ENCODE data around the gene RANBP6. TPM values are rescaled to one million over a fixed set of nuclear protein-coding genes. Genes with fewer than 3 reads are reported as not detected.

The RANBP6 gene
- total RNA-seq, 1 donor from 2014 or later: 8.3 TPM

DNA sequence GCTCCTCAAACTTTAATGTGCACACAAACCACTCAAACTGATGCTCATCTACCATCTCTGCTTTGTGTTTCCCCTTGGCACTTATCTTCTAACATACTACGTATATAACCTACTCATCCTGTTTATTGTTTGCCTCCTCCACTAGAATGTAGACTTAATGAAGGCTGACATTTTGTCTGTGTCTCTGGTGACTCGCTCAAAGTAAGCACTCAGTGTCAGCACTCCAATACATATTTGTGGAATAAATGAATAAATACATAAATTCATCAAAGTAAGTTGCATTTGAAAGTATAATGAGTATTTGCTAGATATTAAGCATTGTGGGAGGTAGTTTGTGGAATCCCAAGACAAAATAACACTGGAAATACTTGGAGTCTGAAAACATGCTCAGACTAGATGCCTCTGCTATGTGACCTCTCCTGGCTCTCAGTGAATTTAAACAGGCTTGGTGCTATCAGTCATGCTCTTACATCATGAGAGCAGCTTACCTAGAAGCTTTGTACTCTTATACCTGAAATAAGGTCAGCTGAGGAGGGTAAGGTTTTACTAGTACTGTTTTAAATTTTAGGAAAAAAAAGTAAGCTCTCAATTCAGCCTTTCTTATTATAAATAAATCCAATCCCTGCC, 37.0 kb upstream of the RANBP6 start:
- Histone ChIP-seq H3K27ac (no peak overlapping the region), H3K36me3 (no peaks in the 10 kb centered on the region), H3K4me3 (no peak overlapping the region), H3K9me3 (no peaks in the 10 kb centered on the region), H3K27me3 (no peaks in the 10 kb centered on the region), H3K4me1 (no peaks in the 10 kb centered on the region)
- no peak for DNase-seq (ENCODE audit: low spot score in 2 of 2)
- intact Hi-C loops (cut with DNase I): no loop called here
- TF ChIP-seq, protein P1, sequence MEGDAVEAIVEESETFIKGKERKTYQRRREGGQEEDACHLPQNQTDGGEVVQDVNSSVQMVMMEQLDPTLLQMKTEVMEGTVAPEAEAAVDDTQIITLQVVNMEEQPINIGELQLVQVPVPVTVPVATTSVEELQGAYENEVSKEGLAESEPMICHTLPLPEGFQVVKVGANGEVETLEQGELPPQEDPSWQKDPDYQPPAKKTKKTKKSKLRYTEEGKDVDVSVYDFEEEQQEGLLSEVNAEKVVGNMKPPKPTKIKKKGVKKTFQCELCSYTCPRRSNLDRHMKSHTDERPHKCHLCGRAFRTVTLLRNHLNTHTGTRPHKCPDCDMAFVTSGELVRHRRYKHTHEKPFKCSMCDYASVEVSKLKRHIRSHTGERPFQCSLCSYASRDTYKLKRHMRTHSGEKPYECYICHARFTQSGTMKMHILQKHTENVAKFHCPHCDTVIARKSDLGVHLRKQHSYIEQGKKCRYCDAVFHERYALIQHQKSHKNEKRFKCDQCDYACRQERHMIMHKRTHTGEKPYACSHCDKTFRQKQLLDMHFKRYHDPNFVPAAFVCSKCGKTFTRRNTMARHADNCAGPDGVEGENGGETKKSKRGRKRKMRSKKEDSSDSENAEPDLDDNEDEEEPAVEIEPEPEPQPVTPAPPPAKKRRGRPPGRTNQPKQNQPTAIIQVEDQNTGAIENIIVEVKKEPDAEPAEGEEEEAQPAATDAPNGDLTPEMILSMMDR (IDR thresholded peaks at IDR 0.05): no peak

DNA sequence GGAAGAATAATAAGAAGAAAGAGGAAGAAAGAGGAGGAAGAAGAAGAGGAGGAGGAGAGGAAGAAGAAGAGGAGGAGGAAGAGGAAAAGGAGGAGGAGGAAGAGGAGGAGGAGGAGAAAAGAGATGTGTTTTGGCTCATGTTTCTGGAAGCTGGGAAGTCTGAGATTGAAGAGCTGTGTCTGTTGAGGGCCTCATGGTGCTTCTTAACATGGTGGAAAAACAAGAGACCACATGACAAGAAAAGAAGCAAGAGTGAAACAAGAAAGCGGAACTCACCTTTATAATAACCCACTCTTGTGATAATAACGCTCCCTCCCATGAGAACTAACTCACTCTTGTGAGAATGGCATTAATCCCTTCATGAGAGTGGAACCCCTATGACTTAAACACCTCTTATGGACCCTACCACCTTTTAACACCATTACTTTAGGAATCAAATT, 36.1 kb upstream of the RANBP6 start:
- no peaks in the 10 kb centered on the region for H3K4me1 ChIP-seq
- H3K4me3 ChIP-seq: no peak overlapping the region
- TF ChIP-seq, protein P1 (IDR thresholded peaks at IDR 0.05): no peak
- no peak for DNase-seq (ENCODE audit: low spot score in 2 of 2)
- intact Hi-C loops (cut with DNase I): no loop called here
- H3K9me3 ChIP-seq: no peaks in the 10 kb centered on the region
- no peaks in the 10 kb centered on the region for H3K27me3 ChIP-seq
- no peak overlapping the region for H3K27ac ChIP-seq
- no peaks in the 10 kb centered on the region for H3K36me3 ChIP-seq

DNA sequence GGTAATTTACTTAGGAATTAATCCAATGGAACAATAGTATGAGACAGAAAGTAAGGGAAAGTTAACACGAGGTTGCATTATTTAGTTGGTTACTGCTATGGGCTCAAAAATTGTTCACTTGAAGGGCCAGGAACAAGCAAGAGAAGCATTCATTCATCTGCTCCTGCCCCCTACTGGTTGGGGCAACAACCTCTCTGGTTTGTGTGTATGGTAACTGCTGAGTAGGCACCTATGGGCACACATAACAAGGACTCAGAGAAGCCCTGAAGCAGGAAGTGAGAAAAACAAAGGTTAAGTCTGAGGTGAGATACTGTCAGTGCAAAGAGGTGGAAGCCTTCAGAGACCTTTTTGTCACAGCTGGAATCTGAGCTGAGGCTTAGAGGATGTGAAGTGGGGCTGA, 34.4 kb upstream of the RANBP6 start:
- Histone ChIP-seq H3K4me1 (no peaks in the 10 kb centered on the region), H3K27me3 (no peaks in the 10 kb centered on the region), H3K36me3 (no peaks in the 10 kb centered on the region), H3K4me3 (no peak overlapping the region), H3K27ac (no peak overlapping the region), H3K9me3 (no peaks in the 10 kb centered on the region)
- TF ChIP-seq, protein P1 (IDR thresholded peaks at IDR 0.05): no peak
- no peak for DNase-seq (ENCODE audit: low spot score in 2 of 2)
- intact Hi-C loops (cut with DNase I): no loop called here

DNA sequence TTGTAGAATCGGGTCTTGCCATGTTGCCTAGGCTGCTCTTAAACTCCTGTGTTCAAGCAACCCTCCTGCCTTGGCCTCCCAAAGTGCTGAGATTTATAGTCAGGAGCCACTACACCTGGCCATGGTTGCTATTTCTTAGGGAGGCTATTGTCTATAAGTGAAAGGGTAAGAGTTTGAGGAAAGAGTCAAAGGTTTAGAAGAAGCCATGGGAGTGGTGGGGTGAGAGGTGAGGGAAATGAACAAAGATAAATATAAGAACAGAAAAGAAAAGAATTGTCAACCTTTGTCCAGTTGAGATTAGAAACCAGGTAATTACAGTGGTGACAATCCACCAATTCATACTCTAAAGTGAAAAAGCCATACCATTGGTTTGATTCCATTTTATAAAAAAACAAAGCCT, 32.6 kb upstream of the RANBP6 start:
- H3K27me3 ChIP-seq: no peaks in the 10 kb centered on the region
- no peak for DNase-seq (ENCODE audit: low spot score in 2 of 2)
- H3K4me3 ChIP-seq: no peak overlapping the region
- no peaks in the 10 kb centered on the region for H3K4me1 ChIP-seq
- no peaks in the 10 kb centered on the region for H3K36me3 ChIP-seq
- intact Hi-C loops (cut with DNase I): no loop called here
- no peaks in the 10 kb centered on the region for H3K9me3 ChIP-seq
- TF ChIP-seq, protein P1 (IDR thresholded peaks at IDR 0.05): no peak
- no peak overlapping the region for H3K27ac ChIP-seq

DNA sequence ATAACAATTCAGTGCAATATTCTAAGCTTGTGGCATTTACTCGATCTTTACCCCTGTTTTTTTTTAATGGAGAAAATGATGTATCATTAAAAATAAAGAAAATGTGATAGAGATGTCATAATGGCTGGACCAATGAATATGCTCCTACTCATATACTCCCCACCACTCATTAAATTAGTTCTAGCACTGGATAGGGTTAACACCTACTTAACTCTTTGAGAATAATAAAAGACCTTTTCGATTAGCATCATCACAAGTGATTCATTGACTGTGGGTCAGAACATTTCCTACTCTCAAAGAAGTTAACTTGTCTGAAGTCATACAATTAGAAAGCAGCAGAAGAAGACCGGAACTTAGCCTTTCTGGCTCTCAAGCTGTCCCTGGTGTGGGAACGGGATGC, 31.6 kb upstream of the RANBP6 start:
- DNase-seq (ENCODE audit: low spot score in 2 of 2): no peak
- Histone ChIP-seq H3K27ac (no peak overlapping the region), H3K36me3 (no peaks in the 10 kb centered on the region), H3K4me3 (no peak overlapping the region), H3K4me1 (no peaks in the 10 kb centered on the region), H3K9me3 (no peaks in the 10 kb centered on the region), H3K27me3 (no peaks in the 10 kb centered on the region)
- TF ChIP-seq, protein P1 (IDR thresholded peaks at IDR 0.05): no peak
- intact Hi-C loops (cut with DNase I): no loop called here

DNA sequence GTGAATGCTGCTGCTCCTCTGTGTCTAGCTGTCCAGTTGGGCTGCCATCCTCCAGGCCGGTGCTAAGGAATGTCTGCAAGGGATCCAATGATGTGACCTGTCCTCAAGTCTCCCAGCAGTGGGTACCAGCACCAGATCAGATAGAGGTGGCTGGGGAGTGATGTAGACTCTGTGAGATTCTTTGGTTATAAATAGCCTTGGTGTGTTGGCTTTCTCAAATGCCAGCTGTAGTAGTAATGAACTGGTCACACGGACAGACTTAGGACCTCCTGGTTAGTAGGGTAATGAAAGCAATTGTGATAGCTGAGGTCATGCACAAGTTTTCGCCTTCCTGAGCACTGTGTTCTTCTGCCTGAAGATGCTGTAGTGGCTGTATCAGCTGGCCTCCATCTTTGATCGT, 29.9 kb upstream of the RANBP6 start:
- no peak overlapping the region for H3K27ac ChIP-seq
- H3K4me3 ChIP-seq: no peak overlapping the region
- H3K27me3 ChIP-seq: no peaks in the 10 kb centered on the region
- no peak for DNase-seq (ENCODE audit: low spot score in 2 of 2)
- H3K9me3 ChIP-seq: no peaks in the 10 kb centered on the region
- intact Hi-C loops (cut with DNase I): no loop called here
- TF ChIP-seq, protein P1 (IDR thresholded peaks at IDR 0.05): no peak
- no peaks in the 10 kb centered on the region for H3K36me3 ChIP-seq
- H3K4me1 ChIP-seq: no peaks in the 10 kb centered on the region

Measured in ascending aorta (tissue), 2 donors.